DMS53 treated with DMSO at 0.1 percent for 48 hours (cell line): ENCODE measurements around the gene ZBP1.
"Not testable (repeated sequence)": the region's sequence is repeated elsewhere in the genome, so short reads cannot be mapped to it uniquely, and the experiment has no call there.

Source experiments
- DNase-seq: peaks from one replicate; lab custom pipeline; 2025; ENCODE audit not compliant: unreplicated experiment; lab: John Stamatoyannopoulos, UW

ZBP1 gene

GRCh38 chr20:57647933-57648785 lies 27.9 kb upstream of the ZBP1 start:
- no peak for DNase-seq

GRCh38 chr20:57647006-57647932 lies 27.0 kb upstream of the ZBP1 start:
- no peak for DNase-seq

GRCh38 chr20:57638895-57639236 lies 18.6 kb upstream of the ZBP1 start:
- no peak for DNase-seq

GRCh38 chr20:57638173-57638894 lies 18.1 kb upstream of the ZBP1 start:
- DNase-seq: no peak

GRCh38 chr20:57633945-57634491 lies 13.8 kb upstream of the ZBP1 start:
- DNase-seq: no peak

- no peak for DNase-seq
These were observed 12.1 kb upstream of the ZBP1 start for GRCh38 chr20:57632286-57632685.

- no peak for DNase-seq
These were observed 9.8 kb upstream of the ZBP1 start for GRCh38 chr20:57630061-57630460.

- DNase-seq: not testable (repeated sequence)
These were observed 9.3 kb upstream of the ZBP1 start for GRCh38 chr20:57629491-57629901.

GRCh38 chr20:57628962-57629308 lies 8.7 kb upstream of the ZBP1 start:
- not testable (repeated sequence) for DNase-seq

GRCh38 chr20:57628047-57628961 lies 8.1 kb upstream of the ZBP1 start:
- no peak for DNase-seq

- DNase-seq: no peak
These were observed 7.1 kb upstream of the ZBP1 start for GRCh38 chr20:57627339-57627738.

- no peak for DNase-seq
These were observed 5.8 kb upstream of the ZBP1 start for GRCh38 chr20:57625978-57626377.

GRCh38 chr20:57625181-57625958 lies 5.1 kb upstream of the ZBP1 start:
- DNase-seq: no peak

GRCh38 chr20:57624124-57624523 lies 3.9 kb upstream of the ZBP1 start:
- DNase-seq: no peak

GRCh38 chr20:57622579-57623381 lies 2.6 kb upstream of the ZBP1 start:
- no peak for DNase-seq

GRCh38 chr20:57622201-57622570 lies 2.0 kb upstream of the ZBP1 start:
- no peak for DNase-seq

- DNase-seq: no peak
These were observed 1.4 kb upstream of the ZBP1 start for GRCh38 chr20:57621421-57622200.

- no peak for DNase-seq
These were observed 773 bp upstream of the ZBP1 start for GRCh38 chr20:57620999-57621398.
